Diencephalon (tissue), 1 donor: ENCODE measurements around the gene CLIC6. TPM values are rescaled to one million over a fixed set of nuclear protein-coding genes. Genes with fewer than 3 reads are reported as not detected.

ENCODE experiments used
- total RNA-seq: library from RNA; depleted of rRNA; stranded (reverse); fragments of >200 nt; gene quantifications from one replicate; pipeline ENCODE4 v1.2.3, GENCODE V29; 2014

CLIC6 gene
- 2.1 TPM for total RNA-seq

GRCh38 chr21:34668803-34669148 is at the start of gene CLIC6:
Gene CLIC6, plus strand, starts transcription at chr21:34668994. Its CDS starts 395 bp downstream, at chr21:34669389.

Other genes with a start within 250 kb of the CLIC6 start
- not detected for gene SMIM34, start 245.0 kb upstream of the CLIC6 start, total RNA-seq
- gene KCNE1, start 156.8 kb upstream of the CLIC6 start, total RNA-seq, result 0.46 TPM
- 55.1 TPM for gene RCAN1, start 53.9 kb upstream of the CLIC6 start, total RNA-seq